Stomach smooth muscle (tissue), 2 donors: ENCODE measurements around the gene NUDT22.

Experiments used
- H3K27ac ChIP-seq: one replicate; pipeline ENCODE4 v1.7.0; 2013; ENCODE audit warnings: mild to moderate bottlenecking, low read length, inconsistent platforms
- H3K27me3 ChIP-seq, 2 donors: one replicate each; pipeline ENCODE4 v1.7.0; 2013; ENCODE audit warnings: low read length in 2 of 2; ENCODE audit not compliant: insufficient read depth in 2 of 2, control insufficient read depth in 1 of 2
- H3K36me3 ChIP-seq, 2 donors: one replicate each; pipeline ENCODE4 v1.7.0; 2013; ENCODE audit warnings: low read length in 2 of 2; ENCODE audit not compliant: control insufficient read depth in 2 of 2, insufficient read depth in 2 of 2
- H3K4me1 ChIP-seq: one replicate; pipeline ENCODE4 v1.7.0; 2013; ENCODE audit warnings: low read length; ENCODE audit not compliant: control insufficient read depth, insufficient read depth
- H3K4me3 ChIP-seq, 2 donors: one replicate each; pipeline ENCODE4 v1.7.0; 2013; ENCODE audit warnings: low read length in 2 of 2
- H3K9ac ChIP-seq, 2 donors: one replicate each; pipeline ENCODE4 v1.7.0; 2013; ENCODE audit warnings: low read length in 2 of 2, mild to moderate bottlenecking in 1 of 2
- H3K9me3 ChIP-seq, 2 donors: one replicate each; pipeline ENCODE4 v1.7.0; 2013; ENCODE audit warnings: low read length in 2 of 2; ENCODE audit not compliant: control insufficient read depth in 2 of 2
- donor health status: healthy.
- donor health status: Pancreatic carcinoma.

Gene NUDT22

GRCh38 chr11:64251016-64251752, 25.1 kb downstream of the NUDT22 start, which contains the start of gene PLCB3:
PLCB3 (plus strand) TSS chr11:64251530; CDS start chr11:64251650, 120 bp downstream.
- peaks cover 40% of the 10 kb centered on the region for H3K4me1 ChIP-seq
- H3K9ac ChIP-seq: peak within 1 kb of the TSS; percentile 69 to 75
- no peaks in the 10 kb centered on the region for H3K27me3 ChIP-seq
- peaks cover 6% of the 10 kb centered on the region in 2 donors for H3K36me3 ChIP-seq
- no peaks in the 10 kb centered on the region for H3K9me3 ChIP-seq
- H3K4me3 ChIP-seq: peak within 1 kb of the TSS; percentile 77 to 81
- H3K27ac ChIP-seq: no peak within 1 kb of the TSS

DNA sequence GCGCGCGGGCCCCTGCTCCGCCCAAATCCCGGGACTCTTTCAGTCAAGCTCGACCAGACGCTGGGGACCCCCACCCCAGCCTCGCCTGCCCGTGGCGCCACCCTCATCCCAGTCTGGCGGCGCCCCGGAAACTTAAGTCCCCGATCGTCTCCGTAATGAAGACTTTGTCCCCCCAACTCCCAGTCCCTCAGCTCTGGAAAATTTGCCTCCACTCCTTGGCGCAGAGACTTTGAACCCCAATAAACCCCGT, 25.6 kb downstream of the NUDT22 start:
- H3K4me3 ChIP-seq: peak overlapping the region; percentile 77 to 81
- H3K9ac ChIP-seq: peak overlapping the region; percentile 69 to 75
- H3K4me1 ChIP-seq: peaks cover 39% of the 10 kb centered on the region
- H3K36me3 ChIP-seq: peaks cover 8 to 10% of the 10 kb centered on the region in 2 donors
- H3K9me3 ChIP-seq: no peaks in the 10 kb centered on the region
- H3K27me3 ChIP-seq: no peaks in the 10 kb centered on the region
- no peak overlapping the region for H3K27ac ChIP-seq

DNA sequence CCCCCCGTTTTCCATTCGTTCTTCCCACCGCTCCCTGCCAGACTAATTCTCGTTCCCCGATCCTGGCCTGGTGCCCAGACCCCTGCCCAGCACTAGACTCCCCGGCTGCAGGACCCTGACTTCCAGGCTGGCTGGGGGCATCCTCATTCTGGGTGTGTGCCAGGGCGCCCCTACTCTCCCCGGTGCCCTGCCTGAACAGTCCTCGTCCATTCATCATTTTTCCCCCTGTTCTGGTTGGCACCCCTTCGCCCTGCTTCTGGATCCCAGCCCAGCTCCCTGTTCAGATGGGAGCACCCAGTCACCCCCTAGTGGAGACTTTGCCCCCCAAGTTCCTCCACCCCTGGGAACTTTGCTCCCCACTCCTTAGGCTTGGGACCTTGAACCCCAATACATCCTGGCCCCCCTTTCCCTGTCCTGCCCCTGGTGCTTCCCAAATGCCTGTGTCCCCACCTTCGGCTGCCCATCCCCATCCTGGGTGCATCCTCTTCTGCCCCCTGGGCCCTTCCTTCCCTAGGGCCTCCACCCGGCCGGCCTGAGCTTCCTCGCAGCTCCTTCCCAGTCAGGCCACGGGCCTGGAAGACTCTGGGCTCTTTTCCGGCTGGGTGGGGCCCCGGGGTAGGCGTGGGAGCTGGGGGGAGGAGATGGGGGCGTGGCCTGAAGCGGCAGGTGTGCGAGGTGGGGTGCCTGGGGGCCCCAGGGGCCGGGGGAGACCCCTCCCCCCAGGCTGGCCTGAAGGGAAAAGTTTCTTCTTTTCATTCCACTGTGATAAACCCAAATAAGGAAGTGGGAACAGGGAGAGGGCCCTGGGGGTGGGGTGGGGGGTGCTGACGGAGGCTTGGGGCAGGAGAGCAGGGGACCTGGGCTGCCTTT, 26.2 kb downstream of the NUDT22 start:
- Histone ChIP-seq H3K9me3 (no peaks in the 10 kb centered on the region), H3K27ac (no peak overlapping the region), H3K27me3 (no peaks in the 10 kb centered on the region), H3K4me1 (peaks cover 35% of the 10 kb centered on the region), H3K4me3 (peak overlapping the region; percentile 77 to 81), H3K36me3 (peaks cover 9 to 10% of the 10 kb centered on the region in 2 donors), H3K9ac (peak overlapping the region; percentile 69 to 75)

DNA sequence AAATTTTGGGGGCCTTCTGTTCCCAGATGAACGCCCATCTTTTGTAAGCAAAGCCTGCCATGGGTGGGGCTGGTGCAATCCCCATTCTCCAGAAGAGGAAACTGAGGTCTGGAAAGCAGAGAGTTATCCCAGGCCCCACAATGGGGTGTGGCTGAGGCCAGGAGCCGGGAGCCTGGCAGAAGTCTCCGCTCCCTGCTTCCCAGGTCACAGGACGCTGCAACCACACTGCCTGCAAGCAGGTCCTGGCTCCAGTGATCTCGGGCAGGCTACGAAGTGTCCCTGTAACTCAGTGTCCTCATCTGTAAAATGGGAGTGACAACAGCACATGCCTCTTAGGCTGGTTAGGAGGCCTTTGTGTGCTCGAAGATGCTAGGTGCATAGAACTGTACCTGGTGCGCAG, 27.0 kb downstream of the NUDT22 start:
- H3K4me1 ChIP-seq: peaks cover 28% of the 10 kb centered on the region
- H3K27ac ChIP-seq: no peak overlapping the region
- peak overlapping the region in 1 of 2 donors; percentile 81 for H3K4me3 ChIP-seq
- H3K9ac ChIP-seq: peak overlapping the region in 1 of 2 donors; percentile 2
- no peaks in the 10 kb centered on the region for H3K9me3 ChIP-seq
- peaks cover 9 to 10% of the 10 kb centered on the region in 2 donors for H3K36me3 ChIP-seq
- no peaks in the 10 kb centered on the region for H3K27me3 ChIP-seq

GRCh38 chr11:64253481-64253880, 27.4 kb downstream of the NUDT22 start:
- Histone ChIP-seq H3K9ac (peak overlapping the region in 1 of 2 donors; percentile 21), H3K27me3 (no peaks in the 10 kb centered on the region), H3K27ac (no peak overlapping the region), H3K36me3 (peaks cover 11 to 13% of the 10 kb centered on the region in 2 donors), H3K4me3 (peak overlapping the region in 1 of 2 donors; percentile 81), H3K9me3 (no peaks in the 10 kb centered on the region), H3K4me1 (peaks cover 28% of the 10 kb centered on the region)

GRCh38 chr11:64254326-64254725, 28.3 kb downstream of the NUDT22 start:
- no peak overlapping the region for H3K27ac ChIP-seq
- no peak overlapping the region for H3K9ac ChIP-seq
- H3K36me3 ChIP-seq: peaks cover 14 to 15% of the 10 kb centered on the region in 2 donors
- peaks cover 28% of the 10 kb centered on the region for H3K4me1 ChIP-seq
- no peaks in the 10 kb centered on the region for H3K27me3 ChIP-seq
- no peak overlapping the region for H3K4me3 ChIP-seq
- no peaks in the 10 kb centered on the region for H3K9me3 ChIP-seq

- H3K4me1 ChIP-seq: peaks cover 28% of the 10 kb centered on the region
- no peaks in the 10 kb centered on the region for H3K27me3 ChIP-seq
- no peaks in the 10 kb centered on the region for H3K9me3 ChIP-seq
- H3K9ac ChIP-seq: no peak overlapping the region
- no peak overlapping the region for H3K27ac ChIP-seq
- H3K36me3 ChIP-seq: peaks cover 14 to 15% of the 10 kb centered on the region in 2 donors
- no peak overlapping the region for H3K4me3 ChIP-seq
Observed at GRCh38 chr11:64255135-64256128, 29.4 kb downstream of the NUDT22 start.

- H3K9ac ChIP-seq: no peak overlapping the region
- H3K9me3 ChIP-seq: no peaks in the 10 kb centered on the region
- H3K27me3 ChIP-seq: no peaks in the 10 kb centered on the region
- no peak overlapping the region for H3K4me3 ChIP-seq
- peaks cover 21% of the 10 kb centered on the region for H3K4me1 ChIP-seq
- peaks cover 14 to 17% of the 10 kb centered on the region in 2 donors for H3K36me3 ChIP-seq
- H3K27ac ChIP-seq: no peak overlapping the region
Observed at GRCh38 chr11:64256300-64256699, 30.2 kb downstream of the NUDT22 start.

DNA sequence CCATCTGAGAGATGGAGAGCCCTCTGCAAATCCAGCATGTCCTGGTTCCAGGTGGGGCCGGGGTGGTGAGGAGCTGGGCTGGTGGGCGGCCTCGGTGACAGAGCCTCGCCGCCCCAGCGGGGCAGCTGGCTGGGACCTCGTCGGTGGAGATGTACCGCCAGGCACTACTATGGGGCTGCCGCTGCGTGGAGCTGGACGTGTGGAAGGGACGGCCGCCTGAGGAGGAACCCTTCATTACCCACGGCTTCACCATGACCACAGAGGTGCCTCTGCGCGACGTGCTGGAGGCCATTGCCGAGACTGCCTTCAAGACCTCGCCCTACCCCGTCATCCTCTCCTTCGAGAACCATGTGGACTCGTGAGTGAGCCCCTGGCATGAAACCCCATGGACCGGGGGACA, 32.3 kb downstream of the NUDT22 start:
- H3K27me3 ChIP-seq: no peaks in the 10 kb centered on the region
- peaks cover 5% of the 10 kb centered on the region for H3K4me1 ChIP-seq
- H3K36me3 ChIP-seq: peaks cover 26 to 27% of the 10 kb centered on the region in 2 donors
- H3K9ac ChIP-seq: no peak overlapping the region
- H3K9me3 ChIP-seq: no peaks in the 10 kb centered on the region
- H3K27ac ChIP-seq: no peak overlapping the region
- H3K4me3 ChIP-seq: no peak overlapping the region

GRCh38 chr11:64258946-64259532, 33.0 kb downstream of the NUDT22 start:
- H3K9me3 ChIP-seq: no peaks in the 10 kb centered on the region
- H3K4me3 ChIP-seq: no peak overlapping the region
- no peak overlapping the region for H3K27ac ChIP-seq
- H3K36me3 ChIP-seq: peaks cover 26 to 28% of the 10 kb centered on the region in 2 donors
- H3K27me3 ChIP-seq: no peaks in the 10 kb centered on the region
- no peak overlapping the region for H3K9ac ChIP-seq
- H3K4me1 ChIP-seq: no peaks in the 10 kb centered on the region
